Trophoblast cell (in vitro differentiated cells and primary cell): ENCODE results near the gene ANO5.

Experiments
- DNase-seq, 2 donors: peaks; one replicate each; pipeline ENCODE4 v3.0.0-alpha.2; 2016
- H2AFZ ChIP-seq: 2 replicates; pipeline ENCODE4 v1.6.1; 2013; ENCODE audit warnings: low read length, moderate library complexity, mild to moderate bottlenecking; ENCODE audit not compliant: insufficient read depth, poor library complexity
- H2AK5ac ChIP-seq: 2 replicates; pipeline ENCODE4 v1.6.1; 2013; ENCODE audit warnings: mild to moderate bottlenecking, low read length
- H2BK120ac ChIP-seq: 2 replicates; pipeline ENCODE4 v1.6.1; 2013; ENCODE audit warnings: low read length, mild to moderate bottlenecking, moderate library complexity; ENCODE audit not compliant: insufficient read depth, poor library complexity
- H2BK12ac ChIP-seq: 2 replicates; pipeline ENCODE4 v1.6.1; 2013; ENCODE audit warnings: mild to moderate bottlenecking, low read length, moderate library complexity
- H2BK5ac ChIP-seq: 2 replicates; pipeline ENCODE4 v1.6.1; 2013; ENCODE audit warnings: low read length, low read depth, moderate library complexity, mild to moderate bottlenecking; ENCODE audit not compliant: poor library complexity
- H3K14ac ChIP-seq: 2 replicates; pipeline ENCODE4 v1.6.1; 2013; ENCODE audit warnings: mild to moderate bottlenecking, low read length
- H3K18ac ChIP-seq: 2 replicates; pipeline ENCODE4 v1.6.1; 2013; ENCODE audit warnings: mild to moderate bottlenecking, low read length
- H3K23ac ChIP-seq: 2 replicates; pipeline ENCODE4 v1.6.1; 2013; ENCODE audit warnings: low read length
- H3K27ac ChIP-seq: 2 replicates; pipeline ENCODE4 v1.5.1; 2013; ENCODE audit warnings: low read depth, mild to moderate bottlenecking, inconsistent platforms, low read length, moderate library complexity
- H3K27me3 ChIP-seq: 2 replicates; pipeline ENCODE4 v1.6.1; 2013; ENCODE audit warnings: inconsistent platforms, mild to moderate bottlenecking, low read length, moderate library complexity; ENCODE audit not compliant: insufficient read depth
- H3K36me3 ChIP-seq, 2 experiments: 1 replicate in 1 of 2; 2 replicates in 1 of 2; pipeline ENCODE4 v1.6.1; 2013; ENCODE audit warnings: low read length in 2 of 2, mild to moderate bottlenecking in 2 of 2, moderate library complexity in 1 of 2; ENCODE audit not compliant: insufficient read depth in 2 of 2, control insufficient read depth in 1 of 2
- H3K4ac ChIP-seq: 2 replicates; pipeline ENCODE4 v1.6.1; 2013; ENCODE audit warnings: low read depth, mild to moderate bottlenecking, low read length, moderate library complexity
- H3K4me1 ChIP-seq, 2 experiments: 1 replicate in 1 of 2; 2 replicates in 1 of 2; pipeline ENCODE4 v1.6.1; 2013; ENCODE audit warnings: low read length in 2 of 2, mild to moderate bottlenecking in 2 of 2, moderate library complexity in 1 of 2; ENCODE audit not compliant: insufficient read depth in 2 of 2, control insufficient read depth in 1 of 2
- H3K4me2 ChIP-seq: 2 replicates; pipeline ENCODE4 v1.6.1; 2013; ENCODE audit warnings: inconsistent platforms, mild to moderate bottlenecking, low read length, moderate library complexity
- H3K4me3 ChIP-seq: 2 replicates; pipeline ENCODE4 v1.5.1; 2013; ENCODE audit warnings: mild to moderate bottlenecking, low read depth, low read length, inconsistent platforms
- H3K79me1 ChIP-seq: one replicate; pipeline ENCODE4 v1.6.1; 2013; ENCODE audit warnings: low read length
- H3K79me2 ChIP-seq: 2 replicates; pipeline ENCODE4 v1.6.1; 2013; ENCODE audit warnings: low read length, mild to moderate bottlenecking; ENCODE audit not compliant: control insufficient read depth, insufficient read depth, poor library complexity
- H3K9ac ChIP-seq: 2 replicates; pipeline ENCODE4 v1.6.1; 2013; ENCODE audit warnings: mild to moderate bottlenecking, low read length
- H3K9me3 ChIP-seq: 2 replicates; pipeline ENCODE4 v1.6.1; 2013; ENCODE audit warnings: low read depth, mild to moderate bottlenecking, control low read depth, inconsistent platforms, low read length; ENCODE audit not compliant: insufficient read depth
- H4K12ac ChIP-seq: 2 replicates; pipeline ENCODE4 v1.6.1; 2013; ENCODE audit warnings: low read depth, mild to moderate bottlenecking, low read length, moderate library complexity
- H4K8ac ChIP-seq: 2 replicates; pipeline ENCODE4 v1.6.1; 2013; ENCODE audit warnings: low read depth, mild to moderate bottlenecking, low read length, moderate library complexity
- H4K91ac ChIP-seq: one replicate; pipeline ENCODE4 v1.6.1; 2013; ENCODE audit warnings: low read depth, mild to moderate bottlenecking, low read length, moderate library complexity
- WGBS: extraction: QIAGEN DNeasy Blood & Tissue Kit; methylation state at CpG from one replicate; pipeline ENCODE4 v1.1.7; 2013; ENCODE audit warnings: missing lambda C conversion rate; ENCODE audit not compliant: insufficient read length, insufficient coverage; ENCODE audit errors: extremely low coverage; 5-methylcytosine and 5-hydroxymethylcytosine counted together

ANO5 gene

GRCh38 chr11:22203281-22203680 is 10.4 kb downstream of the ANO5 start:
- WGBS, result no CpG with 5 or more reads among the region's 4 CpGs
- Histone ChIP-seq H3K4ac (no peak overlapping the region), H3K14ac (no peak overlapping the region), H3K4me1 (no peaks in the 10 kb centered on the region), H4K91ac (no peak overlapping the region), H4K8ac (no peak overlapping the region), H3K27ac (no peak overlapping the region), H3K4me2 (no peak overlapping the region), H2BK5ac (no peak overlapping the region), H3K4me3 (no peak overlapping the region), H3K9ac (no peak overlapping the region), H3K9me3 (no peaks in the 10 kb centered on the region), H4K12ac (no peak overlapping the region), H3K79me1 (no peaks in the 10 kb centered on the region), H2AK5ac (no peak overlapping the region), H3K36me3 (no peaks in the 10 kb centered on the region), H3K27me3 (no peaks in the 10 kb centered on the region), H3K18ac (no peak overlapping the region), H2AFZ (no peak overlapping the region), H3K79me2 (no peaks in the 10 kb centered on the region), H3K23ac (no peak overlapping the region), H2BK12ac (no peak overlapping the region), H2BK120ac (no peak overlapping the region)
- no peak for DNase-seq

- Histone ChIP-seq H2BK12ac (no peak overlapping the region), H3K27me3 (no peaks in the 10 kb centered on the region), H4K12ac (no peak overlapping the region), H3K27ac (no peak overlapping the region), H3K9ac (no peak overlapping the region), H2BK5ac (no peak overlapping the region), H3K36me3 (no peaks in the 10 kb centered on the region), H3K4ac (no peak overlapping the region), H4K91ac (no peak overlapping the region), H3K23ac (no peak overlapping the region), H2AK5ac (no peak overlapping the region), H3K79me2 (no peaks in the 10 kb centered on the region), H3K4me2 (no peak overlapping the region), H3K14ac (no peak overlapping the region), H3K4me1 (no peaks in the 10 kb centered on the region), H2BK120ac (no peak overlapping the region), H3K9me3 (no peaks in the 10 kb centered on the region), H3K4me3 (no peak overlapping the region), H2AFZ (no peak overlapping the region), H3K79me1 (no peaks in the 10 kb centered on the region), H3K18ac (no peak overlapping the region), H4K8ac (no peak overlapping the region)
- no peak for DNase-seq
These were observed 14.3 kb downstream of the ANO5 start for GRCh38 chr11:22207162-22207561.

- Histone ChIP-seq H2AK5ac (no peak overlapping the region), H4K91ac (no peak overlapping the region), H3K27me3 (no peaks in the 10 kb centered on the region), H3K36me3 (no peaks in the 10 kb centered on the region), H3K4me2 (no peak overlapping the region), H2AFZ (no peak overlapping the region), H3K18ac (no peak overlapping the region), H3K14ac (no peak overlapping the region), H2BK5ac (no peak overlapping the region), H3K4ac (no peak overlapping the region), H3K4me1 (no peaks in the 10 kb centered on the region), H3K23ac (no peak overlapping the region), H4K12ac (no peak overlapping the region), H3K79me1 (no peaks in the 10 kb centered on the region), H3K79me2 (no peaks in the 10 kb centered on the region), H3K9me3 (no peaks in the 10 kb centered on the region), H3K27ac (no peak overlapping the region), H3K9ac (no peak overlapping the region), H2BK12ac (no peak overlapping the region), H4K8ac (no peak overlapping the region), H3K4me3 (no peak overlapping the region), H2BK120ac (no peak overlapping the region)
- no CpG with 5 or more reads among the region's 3 CpGs for WGBS
- DNase-seq, result no peak
These were observed 15.4 kb downstream of the ANO5 start for GRCh38 chr11:22208151-22208858.

DNA sequence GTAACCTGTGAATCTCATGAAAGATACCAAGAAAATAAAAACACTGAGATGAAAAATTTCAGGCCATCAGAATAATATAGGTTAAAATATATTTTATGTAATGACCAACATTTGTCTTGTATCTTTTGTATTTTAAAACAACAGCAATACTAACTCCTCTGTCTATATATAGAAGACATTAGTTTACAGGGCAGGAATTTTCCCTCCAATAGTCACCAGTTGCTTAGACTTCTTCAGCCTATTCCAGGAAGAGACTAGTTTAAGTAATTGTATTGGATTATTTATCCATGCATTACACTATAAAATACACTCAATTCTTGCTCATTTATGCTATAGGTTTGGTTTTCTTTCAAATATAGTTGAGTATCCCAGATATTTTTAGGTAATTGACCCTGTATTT is 24.1 kb downstream of the ANO5 start:
- Histone ChIP-seq H3K23ac (no peak overlapping the region), H2AFZ (no peak overlapping the region), H3K79me2 (no peaks in the 10 kb centered on the region), H3K4me1 (no peaks in the 10 kb centered on the region), H3K4me3 (no peak overlapping the region), H3K9me3 (no peaks in the 10 kb centered on the region), H3K4me2 (no peak overlapping the region), H3K18ac (no peak overlapping the region), H2BK120ac (no peak overlapping the region), H2BK12ac (no peak overlapping the region), H4K8ac (no peak overlapping the region), H3K79me1 (no peaks in the 10 kb centered on the region), H2BK5ac (no peak overlapping the region), H4K91ac (no peak overlapping the region), H3K4ac (no peak overlapping the region), H4K12ac (no peak overlapping the region), H3K27ac (no peak overlapping the region), H3K9ac (no peak overlapping the region), H3K27me3 (no peaks in the 10 kb centered on the region), H3K36me3 (no peaks in the 10 kb centered on the region), H3K14ac (no peak overlapping the region), H2AK5ac (no peak overlapping the region)
- DNase-seq, result no peak
